ENCODE data around the gene KIRREL3. TPM values are rescaled to one million over a fixed set of nuclear protein-coding genes. Genes with fewer than 3 reads are reported as not detected.

KIRREL3 gene
- total RNA-seq, 1 experiment from 2014 or later = 2.2 TPM

GRCh38 chr11:126415669-126416420, 584.7 kb downstream of the KIRREL3 start:
- no peaks in the 10 kb centered on the region for H3K9me3 ChIP-seq (ENCODE audit: insufficient read depth, low read depth)
- H3K79me2 ChIP-seq (ENCODE audit: low read depth) = no peaks in the 10 kb centered on the region
- no peaks in the 10 kb centered on the region for H4K20me1 ChIP-seq (ENCODE audit: insufficient read depth)
- no peak overlapping the region for H2AFZ ChIP-seq
- H3K4me3 ChIP-seq = no peak overlapping the region
- no peaks in the 10 kb centered on the region for H3K4me1 ChIP-seq (replicated peaks; ENCODE audit: insufficient read depth)
- no peaks in the 10 kb centered on the region for H3K9me2 ChIP-seq (ENCODE audit: insufficient read depth)
- no peak for DNase-seq
- TF ChIP-seq CTCF (conservative IDR thresholded peaks at IDR 0.05) (no peak), EZH2 (IDR thresholded peaks at IDR 0.05; ENCODE audit: low read depth) (no peak)
- H3K36me3 ChIP-seq (ENCODE audit: low read depth) = peaks cover 3% of the 10 kb centered on the region; the same call in 1 of the 2 replicates
- H3K4me2 ChIP-seq = no peak overlapping the region
- H3K27ac ChIP-seq = no peak overlapping the region
- intact Hi-C loops (cut with micrococcal nuclease; ENCODE audit: unreplicated experiment) = no loop called here
- H3F3A ChIP-seq (ENCODE audit: insufficient read depth, low read depth) = peaks cover 5% of the 10 kb centered on the region; the same call in 1 of the 2 replicates
- BruUV-seq (replicated peaks) = no TSS peak
- CTCF ChIA-PET = no interaction called here
- H3K27me3 ChIP-seq (ENCODE audit: insufficient read depth, low read depth) = no peaks in the 10 kb centered on the region
- POLR2A ChIA-PET (ENCODE audit: unreplicated experiment) = interaction anchor here (0.5 kb wide), 1 partner anchor 29 kb away, joined by 7 read pairs; no protein-coding TSS in a partner anchor

GRCh38 chr11:126415128-126415527, 585.4 kb downstream of the KIRREL3 start:
- Histone ChIP-seq H4K20me1 (ENCODE audit: insufficient read depth) (no peaks in the 10 kb centered on the region), H3K9me2 (ENCODE audit: insufficient read depth) (no peaks in the 10 kb centered on the region), H2AFZ (no peak overlapping the region), H3K4me3 (no peak overlapping the region), H3K79me2 (ENCODE audit: low read depth) (no peaks in the 10 kb centered on the region), H3K4me2 (no peak overlapping the region), H3K9me3 (ENCODE audit: insufficient read depth, low read depth) (no peaks in the 10 kb centered on the region), H3K27me3 (ENCODE audit: insufficient read depth, low read depth) (no peaks in the 10 kb centered on the region), H3K27ac (no peak overlapping the region), H3K4me1 (replicated peaks; ENCODE audit: insufficient read depth) (no peaks in the 10 kb centered on the region), H3K36me3 (ENCODE audit: low read depth) (peaks cover 3% of the 10 kb centered on the region; the same call in 1 of the 2 replicates), H3F3A (ENCODE audit: insufficient read depth, low read depth) (peaks cover 5% of the 10 kb centered on the region; the same call in 1 of the 2 replicates)
- no peak for DNase-seq
- CTCF ChIA-PET = no interaction called here
- TF ChIP-seq CTCF (conservative IDR thresholded peaks at IDR 0.05) (no peak), EZH2 (IDR thresholded peaks at IDR 0.05; ENCODE audit: low read depth) (no peak)
- POLR2A ChIA-PET (ENCODE audit: unreplicated experiment) = interaction anchor here (0.5 kb wide), 1 partner anchor 29 kb away, joined by 7 read pairs; no protein-coding TSS in a partner anchor
- intact Hi-C loops (cut with micrococcal nuclease; ENCODE audit: unreplicated experiment) = no loop called here
- BruUV-seq (replicated peaks) = no TSS peak

- POLR2A ChIA-PET (ENCODE audit: unreplicated experiment) = no interaction called here
- no TSS peak for BruUV-seq (replicated peaks)
- H4K20me1 ChIP-seq (ENCODE audit: insufficient read depth) = no peaks in the 10 kb centered on the region
- intact Hi-C loops (cut with micrococcal nuclease; ENCODE audit: unreplicated experiment) = no loop called here
- H3K4me3 ChIP-seq = no peak overlapping the region
- no peaks in the 10 kb centered on the region for H3K9me3 ChIP-seq (ENCODE audit: insufficient read depth, low read depth)
- no peak overlapping the region for H3K4me2 ChIP-seq
- H3K27ac ChIP-seq = no peak overlapping the region
- no peaks in the 10 kb centered on the region for H3K27me3 ChIP-seq (ENCODE audit: insufficient read depth, low read depth)
- H3K4me1 ChIP-seq (replicated peaks; ENCODE audit: insufficient read depth) = no peaks in the 10 kb centered on the region
- CTCF ChIA-PET = no interaction called here
- peak in 1 of 2 experiments; percentile 69 for DNase-seq
- peaks cover 3% of the 10 kb centered on the region; the same call in 1 of the 2 replicates for H3K36me3 ChIP-seq (ENCODE audit: low read depth)
- no peaks in the 10 kb centered on the region for H3K79me2 ChIP-seq (ENCODE audit: low read depth)
- H3F3A ChIP-seq (ENCODE audit: insufficient read depth, low read depth) = peaks cover 5% of the 10 kb centered on the region; the same call in 1 of the 2 replicates
- H3K9me2 ChIP-seq (ENCODE audit: insufficient read depth) = no peaks in the 10 kb centered on the region
- TF ChIP-seq CTCF (conservative IDR thresholded peaks at IDR 0.05) = no peak
- TF ChIP-seq EZH2 (IDR thresholded peaks at IDR 0.05; ENCODE audit: low read depth) = no peak
- H2AFZ ChIP-seq = no peak overlapping the region
These were observed 586.0 kb downstream of the KIRREL3 start for GRCh38 chr11:126414615-126415014.
